Lung (tissue), 12 donors: ENCODE data around the gene NARS2. TPM values are rescaled to one million over a fixed set of nuclear protein-coding genes. Genes with fewer than 3 reads are reported as not detected.
A peak's percentile ranks its signal among the peaks of the same experiment; 100 is the strongest.

ENCODE experiments used
- ATAC-seq: fragments of 200-7000 bp; cut with Tn5 transposase; one replicate; pipeline ENCODE4 v1.9.1; 2020; ENCODE audit warnings: moderate number of reproducible peaks; ENCODE audit not compliant: insufficient read depth, low FRiP score
- DNase-seq, 3 donors: peaks; one replicate each; pipeline ENCODE4 v3.0.0-alpha.2; 2013 to 2017
- H3K27ac ChIP-seq, 2 donors: one replicate each; pipeline ENCODE4 v1.5.1; 2013; ENCODE audit warnings: mild to moderate bottlenecking in 2 of 2, moderate library complexity in 2 of 2, control low read depth in 1 of 2, inconsistent platforms in 1 of 2, low read depth in 1 of 2, low read length in 1 of 2
- H3K27me3 ChIP-seq, 3 donors: one replicate each; pipeline ENCODE4 v1.5.1; 2013; ENCODE audit warnings: low read length in 2 of 3; ENCODE audit not compliant: control insufficient read depth in 3 of 3, insufficient read depth in 3 of 3
- H3K36me3 ChIP-seq, 4 donors: one replicate each; pipeline ENCODE4 v1.5.1; 2013; ENCODE audit warnings: low read length in 4 of 4, mild to moderate bottlenecking in 1 of 4, moderate library complexity in 1 of 4; ENCODE audit not compliant: control insufficient read depth in 4 of 4, insufficient read depth in 4 of 4
- H3K4me1 ChIP-seq, 5 donors: one replicate each; pipeline ENCODE4 v1.5.1; 2013; ENCODE audit warnings: low read length in 5 of 5, mild to moderate bottlenecking in 2 of 5, moderate library complexity in 1 of 5; ENCODE audit not compliant: control insufficient read depth in 5 of 5, insufficient read depth in 5 of 5
- H3K4me3 ChIP-seq: one replicate; pipeline ENCODE4 v1.5.1; 2013; ENCODE audit warnings: mild to moderate bottlenecking, control low read depth, moderate library complexity
- H3K9ac ChIP-seq, 2 donors: one replicate each; pipeline ENCODE4 v1.5.1; 2013; ENCODE audit warnings: low read length in 2 of 2, control low read depth in 1 of 2; ENCODE audit not compliant: insufficient read depth in 1 of 2
- H3K9me3 ChIP-seq, 4 donors: one replicate each; pipeline ENCODE4 v1.5.1; 2013; ENCODE audit warnings: low read length in 3 of 4, mild to moderate bottlenecking in 1 of 4, moderate library complexity in 1 of 4; ENCODE audit not compliant: control insufficient read depth in 4 of 4, insufficient read depth in 3 of 4
- WGBS, 2 donors: extraction: QIAGEN DNeasy Blood & Tissue Kit; methylation state at CpG; one replicate each; pipeline ENCODE4 v1.1.7; 2013; 5-methylcytosine and 5-hydroxymethylcytosine counted together
- polyA plus RNA-seq, 2 donors: library from polyadenylated mRNA; stranded (reverse); fragments of 200-250 nt; gene quantifications; one replicate each; pipeline ENCODE4 v1.2.1, GENCODE V29; 2013
- total RNA-seq, 2 donors: library from RNA; depleted of rRNA in 1 of 2; stranded (reverse); fragments of >200 nt in 1 of 2; gene quantifications; one replicate each; pipeline ENCODE4 v1.2.1, GENCODE V29; 2014 to 2021
- TF ChIP-seq, protein P1 (sequence below): IDR thresholded peaks from 2 replicates; pipeline ENCODE4 v1.5.1; 2012; ENCODE audit warnings: mild to moderate bottlenecking; ENCODE audit errors: control extremely low read depth, extremely low read depth
- donor health status: control.
- donor health status: control.
- donor health status: Bipolar disorder and iron deficiency.
- donor health status: healthy.
- donor health status: DM: yes; HTN: yes; CAD: no.

Gene NARS2
- total and polyA plus RNA-seq, 4 donors, result 12.0 to 33.8 (median 19.8) TPM

DNA sequence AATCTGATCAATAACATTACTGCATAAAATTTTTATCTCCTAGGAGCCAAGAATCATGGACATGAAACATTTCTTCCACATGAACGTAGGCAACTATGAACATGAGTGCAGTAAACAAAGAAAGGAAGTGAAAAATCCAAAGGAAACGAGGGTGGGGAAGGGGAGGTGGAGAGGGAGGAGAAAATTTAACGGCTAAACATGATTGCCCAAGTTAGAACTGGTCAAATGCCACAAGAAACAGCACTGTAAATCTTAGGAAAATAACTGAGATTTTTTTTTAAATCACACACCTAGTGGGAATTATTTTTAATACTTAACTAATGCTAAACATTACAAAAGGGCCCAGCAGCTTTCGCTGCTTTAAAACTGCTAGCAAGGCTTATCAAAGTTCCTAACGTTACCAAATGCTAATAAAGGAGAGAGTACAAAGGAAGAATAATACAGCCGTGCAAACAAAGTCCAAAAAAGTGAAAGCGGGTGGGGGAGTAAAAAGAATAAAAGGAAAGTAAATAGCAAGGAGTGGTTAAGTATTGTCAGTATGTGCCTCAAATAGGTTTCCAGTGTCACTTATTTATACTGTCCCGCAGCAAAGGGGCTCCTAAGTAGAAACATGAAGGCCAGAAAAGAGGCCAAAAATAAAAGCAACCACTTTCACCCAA is 13.7 kb downstream of the NARS2 start:
- H3K27ac ChIP-seq, result peak overlapping the region in 1 of 2 donors; percentile 66
- peaks cover 3 to 21% (median 12%) of the 10 kb centered on the region in 5 donors for H3K4me1 ChIP-seq
- H3K4me3 ChIP-seq, result no peak overlapping the region
- WGBS, 2 donors, result 10 to 16% methylated on average over 8 of the region's 8 CpGs
- TF ChIP-seq, protein P1, sequence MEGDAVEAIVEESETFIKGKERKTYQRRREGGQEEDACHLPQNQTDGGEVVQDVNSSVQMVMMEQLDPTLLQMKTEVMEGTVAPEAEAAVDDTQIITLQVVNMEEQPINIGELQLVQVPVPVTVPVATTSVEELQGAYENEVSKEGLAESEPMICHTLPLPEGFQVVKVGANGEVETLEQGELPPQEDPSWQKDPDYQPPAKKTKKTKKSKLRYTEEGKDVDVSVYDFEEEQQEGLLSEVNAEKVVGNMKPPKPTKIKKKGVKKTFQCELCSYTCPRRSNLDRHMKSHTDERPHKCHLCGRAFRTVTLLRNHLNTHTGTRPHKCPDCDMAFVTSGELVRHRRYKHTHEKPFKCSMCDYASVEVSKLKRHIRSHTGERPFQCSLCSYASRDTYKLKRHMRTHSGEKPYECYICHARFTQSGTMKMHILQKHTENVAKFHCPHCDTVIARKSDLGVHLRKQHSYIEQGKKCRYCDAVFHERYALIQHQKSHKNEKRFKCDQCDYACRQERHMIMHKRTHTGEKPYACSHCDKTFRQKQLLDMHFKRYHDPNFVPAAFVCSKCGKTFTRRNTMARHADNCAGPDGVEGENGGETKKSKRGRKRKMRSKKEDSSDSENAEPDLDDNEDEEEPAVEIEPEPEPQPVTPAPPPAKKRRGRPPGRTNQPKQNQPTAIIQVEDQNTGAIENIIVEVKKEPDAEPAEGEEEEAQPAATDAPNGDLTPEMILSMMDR, result no peak
- DNase-seq (peak; percentile 25 to 83 (median 71)), ATAC-seq (no peak)
- no peaks in the 10 kb centered on the region for H3K9me3 ChIP-seq
- no peaks in the 10 kb centered on the region for H3K27me3 ChIP-seq
- H3K36me3 ChIP-seq, result peaks cover 4 to 8% (median 6%) of the 10 kb centered on the region in 4 donors
- peak overlapping the region; percentile 51 to 54 for H3K9ac ChIP-seq

DNA sequence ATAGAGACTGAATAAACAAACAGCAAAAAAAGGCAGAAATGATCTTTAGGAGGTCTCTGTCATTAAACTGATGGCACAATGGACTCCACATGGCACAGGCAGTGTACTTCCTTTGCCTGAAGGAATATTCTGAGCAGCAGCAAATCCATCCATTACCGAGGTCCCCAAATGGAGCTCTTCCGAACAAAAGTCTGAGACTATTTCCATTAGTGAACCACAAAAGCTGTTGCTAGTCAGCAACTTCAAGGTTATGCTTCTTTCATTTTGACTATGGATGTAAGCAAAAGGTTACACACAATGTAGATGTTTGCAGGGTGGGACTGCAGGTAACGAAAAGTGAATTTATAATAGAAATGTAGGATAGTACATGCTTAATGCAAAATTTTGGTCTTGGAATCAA is 14.5 kb downstream of the NARS2 start:
- DNase-seq (no peak), ATAC-seq (no peak)
- Histone ChIP-seq H3K9me3 (no peaks in the 10 kb centered on the region), H3K27me3 (no peaks in the 10 kb centered on the region), H3K27ac (peak overlapping the region in 1 of 2 donors; percentile 66), H3K4me1 (peaks cover 3 to 21% (median 12%) of the 10 kb centered on the region in 5 donors), H3K9ac (peak overlapping the region in 1 of 2 donors; percentile 54), H3K36me3 (peaks cover 0 to 9% (median 4%) of the 10 kb centered on the region in 4 donors), H3K4me3 (no peak overlapping the region)
- WGBS, 2 donors, result 78% methylated on average over 3 of the region's 3 CpGs
- TF ChIP-seq, protein P1, result no peak

DNA sequence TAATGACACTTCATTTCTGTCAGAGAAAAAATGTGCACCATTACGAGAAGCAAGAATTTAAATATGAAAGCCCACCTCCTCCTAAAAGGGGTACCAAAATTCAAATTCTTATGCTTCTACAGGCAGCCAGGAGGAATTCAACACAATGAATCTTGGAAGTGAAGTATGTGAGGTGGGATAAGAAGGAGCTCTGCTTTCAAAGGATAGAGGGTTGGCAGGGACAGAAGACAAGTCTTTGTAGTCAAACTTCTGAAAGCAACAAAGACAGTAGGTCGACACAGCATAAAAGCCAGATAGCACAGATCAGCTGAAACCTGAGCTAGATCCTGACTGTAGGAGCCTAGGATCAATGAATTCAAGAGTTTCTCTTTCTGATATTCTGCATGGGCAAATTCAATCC is 17.4 kb downstream of the NARS2 start:
- H3K4me3 ChIP-seq, result no peak overlapping the region
- DNase-seq (no peak), ATAC-seq (no peak)
- no peak overlapping the region for H3K9ac ChIP-seq
- no peak overlapping the region for H3K27ac ChIP-seq
- peaks cover 0 to 9% (median 4%) of the 10 kb centered on the region in 4 donors for H3K36me3 ChIP-seq
- no peaks in the 10 kb centered on the region for H3K27me3 ChIP-seq
- peaks cover 3 to 17% (median 11%) of the 10 kb centered on the region in 5 donors for H3K4me1 ChIP-seq
- TF ChIP-seq, protein P1, result no peak
- H3K9me3 ChIP-seq, result no peaks in the 10 kb centered on the region
- WGBS, 2 donors, result 66 to 87% methylated on average over 2 of the region's 2 CpGs
